ENCODE data around the gene ZIC1.

Gene ZIC1

GRCh38 chr3:147405231-147406027 lies 3.7 kb upstream of the ZIC1 start:
- TF ChIP-seq CSDC2 (CRISPR knock-in tag; IDR thresholded peaks at IDR 0.05) (no peak), ZNF565 (CRISPR knock-in tag; conservative IDR thresholded peaks at IDR 0.05; ENCODE audit: low read depth) (no peak), OSR1 (CRISPR knock-in tag; IDR thresholded peaks at IDR 0.05) (no peak), CREB5 (CRISPR knock-in tag; IDR thresholded peaks at IDR 0.05; ENCODE audit: low read depth) (no peak), BACH2 (CRISPR knock-in tag; IDR thresholded peaks at IDR 0.05; ENCODE audit: borderline replicate concordance) (no peak), ZC3H10 (CRISPR knock-in tag; IDR thresholded peaks at IDR 0.05) (no peak), ZNF70 (CRISPR knock-in tag; IDR thresholded peaks at IDR 0.05) (no peak), TSHZ2 (CRISPR knock-in tag; IDR thresholded peaks at IDR 0.05) (no peak), POU6F1 (CRISPR knock-in tag; IDR thresholded peaks at IDR 0.05; ENCODE audit: borderline replicate concordance, low read depth) (no peak), SNAI2 (CRISPR knock-in tag; IDR thresholded peaks at IDR 0.05) (no peak), TCF4 (CRISPR knock-in tag; IDR thresholded peaks at IDR 0.05; ENCODE audit: borderline replicate concordance) (no peak), ESRRG (CRISPR knock-in tag; IDR thresholded peaks at IDR 0.05) (no peak), ZFP3 (CRISPR knock-in tag; IDR thresholded peaks at IDR 0.05) (no peak), ZNF8 (CRISPR knock-in tag; IDR thresholded peaks at IDR 0.05) (no peak), PATZ1 (CRISPR knock-in tag; IDR thresholded peaks at IDR 0.05; ENCODE audit: borderline replicate concordance) (no peak), RARB (CRISPR knock-in tag; IDR thresholded peaks at IDR 0.05) (no peak), ARNTL (CRISPR knock-in tag; IDR thresholded peaks at IDR 0.05; ENCODE audit: borderline replicate concordance, low read depth) (no peak)
- ATAC-seq, result no peak

GRCh38 chr3:147406028-147406931 lies 2.9 kb upstream of the ZIC1 start, which contains the start of gene ZIC4:
TSS of gene ZIC4 (minus strand) at chr3:147406543. CDS start at chr3:147402797, 3,746 bp downstream.
- no peak for TF ChIP-seq ZNF565 (CRISPR knock-in tag; conservative IDR thresholded peaks at IDR 0.05; ENCODE audit: low read depth)
- no peak for TF ChIP-seq ZFP30 (CRISPR knock-in tag; IDR thresholded peaks at IDR 0.05)
- ATAC-seq, result no peak

- ATAC-seq, result no peak
- TF ChIP-seq RARB (CRISPR knock-in tag; IDR thresholded peaks at IDR 0.05) (no peak), ZC3H10 (CRISPR knock-in tag; IDR thresholded peaks at IDR 0.05) (no peak)
Measured at GRCh38 chr3:147407114-147407497, 2.1 kb upstream of the ZIC1 start.
